Measurements from ENCODE around the gene HDAC3.

The HDAC3 gene
- total RNA-seq = 44.6 to 71.4 reads per million in 2 donors

DNA sequence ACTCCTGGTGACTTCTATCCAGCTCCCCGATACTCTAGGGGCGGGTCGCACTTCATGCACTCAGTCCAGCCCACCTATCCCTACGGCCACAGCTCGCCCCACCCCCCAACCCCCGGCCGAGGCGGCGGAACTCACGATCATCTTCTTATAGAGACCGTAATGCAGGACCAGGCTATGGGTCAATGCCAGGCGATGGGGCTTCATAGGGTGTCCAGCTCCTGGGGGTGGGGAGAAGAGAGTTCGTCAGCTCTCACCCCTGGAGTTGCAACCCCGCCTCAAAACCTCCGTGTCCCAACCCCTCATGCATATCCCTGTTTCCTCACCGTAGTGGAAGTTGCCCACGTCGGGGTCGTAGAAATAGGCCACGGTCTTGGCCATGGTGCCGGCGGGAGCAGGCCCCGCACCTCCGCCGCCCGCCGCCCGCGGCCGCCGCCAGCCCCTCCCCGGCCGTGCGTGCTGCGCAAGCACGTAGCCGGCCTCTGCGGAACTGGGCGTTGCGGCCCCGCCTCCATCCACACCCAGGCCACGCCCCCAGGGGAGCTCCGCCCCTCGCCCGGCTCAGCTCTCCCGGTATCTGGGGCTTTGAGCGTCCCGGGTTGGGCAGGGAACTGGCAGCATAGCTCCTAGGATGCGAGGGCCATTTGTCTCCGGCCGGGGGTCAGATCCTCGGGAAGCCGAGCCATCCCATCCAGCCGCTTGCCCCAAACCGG lies at the start of gene HDAC3, which contains the start of gene RELL2:
TSS of gene HDAC3 (minus strand) at position 437 of the 710 bp plus-strand sequence. CDS start at position 378, 59 bp downstream.
TSS of gene RELL2 (plus strand) at position 585 of the 710 bp plus-strand sequence. CDS start 1,229 bp downstream, outside the sequence.
- DNase-seq = peak; percentile 95

DNA sequence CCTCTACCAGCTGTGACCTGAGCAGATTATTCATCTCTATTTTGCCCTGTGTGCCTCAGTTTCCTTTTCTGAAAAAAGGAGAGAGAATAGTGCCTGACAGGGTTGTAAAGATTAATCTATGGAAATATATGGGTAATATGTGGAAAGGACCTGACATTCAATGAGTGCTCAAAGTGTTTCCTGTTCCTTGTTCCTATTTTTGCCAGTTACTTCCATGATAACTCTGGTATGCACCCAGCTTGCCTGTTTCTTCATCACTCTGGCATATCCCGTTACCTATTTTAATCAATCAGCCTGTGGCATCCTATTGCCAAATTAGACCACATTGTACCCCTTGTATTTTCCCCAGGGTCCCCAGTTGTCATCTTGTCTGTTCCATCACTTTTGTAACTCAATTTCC lies 48.9 kb upstream of the HDAC3 start:
- no peak for DNase-seq

DNA sequence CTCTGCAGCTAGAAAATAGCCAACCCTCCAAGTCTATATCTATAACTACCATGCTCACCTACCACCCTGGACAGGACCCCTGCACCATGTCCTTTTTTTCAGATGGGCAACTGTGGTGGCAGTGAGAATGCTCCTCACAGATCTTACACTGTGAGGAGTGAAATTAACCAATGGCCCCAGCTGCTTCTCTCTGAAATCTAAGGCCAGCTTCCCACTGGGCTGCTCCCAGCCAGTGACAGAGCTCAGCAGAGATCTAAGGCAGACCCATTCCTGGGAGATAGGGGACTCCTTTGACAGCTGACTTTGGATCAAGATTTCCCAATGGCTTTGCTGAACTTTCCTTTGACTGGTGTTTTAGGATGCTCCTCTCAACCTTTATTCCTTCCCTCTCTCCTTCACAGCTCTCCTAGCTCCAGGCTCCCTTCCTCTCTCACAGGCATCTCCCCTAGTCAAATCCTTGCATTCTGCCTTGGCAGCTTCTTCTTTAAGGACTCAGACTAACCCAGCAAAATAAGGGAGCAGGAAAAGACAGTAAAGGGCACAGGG lies 47.0 kb upstream of the HDAC3 start:
- no peak for DNase-seq

DNA sequence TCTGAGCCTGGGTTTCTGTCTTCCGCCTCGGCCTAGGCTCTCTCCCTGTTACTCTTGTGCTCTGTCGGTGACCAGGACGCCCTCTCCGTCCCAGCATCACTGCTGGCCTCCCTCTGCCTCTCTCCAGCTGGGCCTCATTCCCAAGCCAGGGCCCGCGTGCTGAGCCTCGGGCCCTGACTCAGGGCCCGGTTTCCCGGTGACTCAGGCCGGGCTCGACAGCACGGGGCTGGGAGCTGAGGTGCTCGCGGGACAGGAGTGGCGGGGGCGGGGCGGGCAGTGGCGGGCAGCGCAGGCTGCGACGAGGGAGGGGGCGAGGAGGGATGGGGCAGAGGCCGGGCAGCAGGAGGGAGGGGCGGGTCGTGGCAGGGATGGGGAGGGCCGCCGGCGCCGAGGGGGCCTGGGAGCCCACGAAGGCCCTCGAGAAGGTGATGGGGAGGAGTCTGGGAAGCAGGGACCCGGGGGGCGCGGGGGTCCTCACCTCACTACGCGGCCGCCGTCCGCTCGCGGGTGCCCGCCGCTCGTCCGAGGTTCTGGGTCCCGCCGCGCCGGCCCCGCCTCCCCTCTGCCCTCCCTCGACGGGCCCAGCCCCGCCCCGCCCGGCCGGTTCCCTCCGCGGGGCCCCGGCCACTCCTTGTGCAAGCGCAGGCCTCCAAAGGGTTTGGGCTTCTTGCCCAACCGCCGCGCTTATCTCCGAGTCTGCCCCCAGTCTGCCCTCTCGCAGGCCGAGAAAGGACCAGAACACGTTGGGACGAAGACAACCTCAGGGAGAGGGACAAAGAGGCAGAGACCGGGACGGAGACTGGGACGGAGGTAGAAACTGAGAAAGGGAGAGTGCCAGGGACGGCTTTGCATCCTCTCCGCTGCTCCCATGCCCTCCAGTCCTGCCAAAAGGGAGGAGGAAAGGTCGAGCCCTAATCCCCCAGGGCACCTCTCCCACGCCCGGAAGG lies 45.3 kb upstream of the HDAC3 start, which contains the start of gene ARAP3:
TSS of gene ARAP3 (minus strand) at position 536 of the 947 bp plus-strand sequence. CDS start 1,744 bp downstream, outside the sequence.
- DNase-seq = peak; percentile 34

DNA sequence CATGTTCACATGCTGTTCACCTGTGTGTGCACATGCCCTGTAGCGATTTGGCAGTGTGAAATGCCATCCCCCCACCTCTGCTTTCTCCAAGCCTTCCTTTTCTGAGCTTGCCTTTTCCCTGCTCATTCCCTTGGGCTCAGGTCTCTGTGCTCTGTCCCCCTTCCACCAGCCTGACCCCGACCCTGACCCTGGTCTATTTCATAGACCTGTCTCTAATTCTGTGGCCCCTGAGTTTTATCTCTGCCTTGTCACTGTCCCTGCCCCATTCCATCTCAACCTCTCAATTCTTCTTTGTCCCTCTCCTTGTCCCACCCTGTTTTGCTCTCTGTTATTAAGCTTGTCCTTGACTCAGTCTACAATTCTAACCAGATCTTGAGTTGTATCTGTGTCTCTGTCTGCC lies 44.6 kb upstream of the HDAC3 start:
- DNase-seq = no peak

DNA sequence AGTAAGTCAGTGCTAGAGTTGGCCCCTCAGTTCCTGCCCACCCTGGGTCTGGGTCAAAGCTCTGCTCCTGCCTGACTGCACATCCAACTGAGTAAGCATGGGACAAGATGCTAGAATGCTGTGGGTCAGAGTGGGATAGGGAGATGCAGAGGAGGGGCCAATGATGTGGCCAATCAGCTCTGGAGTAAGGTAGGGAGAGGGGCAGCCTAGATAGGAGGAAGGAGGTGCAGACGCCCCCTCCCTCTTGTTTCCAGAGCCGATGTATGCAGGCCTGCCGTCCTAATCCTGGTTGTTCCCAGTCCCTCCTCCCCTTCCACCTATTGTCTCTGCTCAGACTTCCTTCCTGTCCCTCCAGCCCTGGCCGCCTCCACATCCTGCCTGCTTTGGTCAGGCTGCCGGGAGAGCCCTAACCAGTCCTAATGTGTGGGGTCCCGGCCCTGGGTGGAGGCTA lies 44.1 kb upstream of the HDAC3 start:
- no peak for DNase-seq

DNA sequence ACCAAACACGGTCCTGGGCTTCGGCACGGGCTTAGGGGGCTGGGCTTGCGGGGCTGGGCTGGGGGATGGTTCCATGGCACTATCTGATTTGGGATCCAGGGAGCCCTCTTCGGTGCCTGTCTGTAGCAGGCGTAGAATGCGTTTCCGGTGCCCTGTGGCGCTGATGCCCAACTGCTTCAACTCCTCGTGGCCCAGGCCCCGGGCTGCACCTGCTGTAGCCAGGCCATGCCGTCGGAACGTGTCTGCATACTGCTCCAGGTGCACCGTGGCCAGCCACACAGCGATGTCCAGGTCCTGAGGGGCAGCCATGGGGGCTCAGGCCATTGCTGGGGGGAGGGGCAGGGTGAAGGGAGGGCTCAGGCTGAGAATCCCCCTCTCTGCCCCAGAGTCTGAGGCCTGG lies 43.5 kb upstream of the HDAC3 start:
- DNase-seq = no peak

DNA sequence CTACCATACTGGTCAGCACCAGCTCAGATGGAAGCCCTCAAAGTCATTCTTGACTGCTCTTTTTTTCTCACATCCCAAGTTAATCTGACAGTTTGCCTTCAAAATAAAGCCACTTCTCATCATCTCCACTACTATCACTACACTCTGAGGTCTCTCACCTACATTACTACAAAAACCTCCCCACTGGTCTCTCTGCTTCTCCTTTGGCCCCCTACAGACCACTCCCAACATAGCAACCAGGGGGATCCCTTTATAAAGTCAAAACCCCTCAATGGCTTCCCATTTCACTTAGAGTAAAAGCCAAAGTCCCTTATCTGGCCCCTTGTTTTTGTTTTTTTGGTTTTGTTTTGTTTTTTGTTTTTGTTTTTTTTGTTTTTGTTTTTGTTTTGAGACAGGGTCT lies 40.8 kb upstream of the HDAC3 start:
- no peak for DNase-seq

DNA sequence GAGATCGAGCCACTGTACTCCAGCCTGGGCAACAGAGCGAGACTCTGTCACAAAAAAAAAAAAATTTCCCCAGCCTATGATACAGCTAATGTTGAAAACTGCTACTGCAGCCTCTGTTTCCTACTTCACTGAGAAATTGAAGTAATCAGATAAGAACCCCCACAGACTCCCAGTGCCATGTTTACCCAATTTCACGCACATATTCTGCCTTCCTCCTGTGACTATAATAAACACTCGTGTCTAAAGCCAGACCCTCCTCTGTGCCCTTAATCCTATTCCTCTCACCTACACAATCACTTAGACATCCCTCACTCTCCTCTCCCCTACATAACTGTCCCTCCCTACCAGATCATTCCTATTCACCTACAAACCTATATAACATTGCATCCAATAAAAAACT lies 39.0 kb upstream of the HDAC3 start:
- no peak for DNase-seq

DNA sequence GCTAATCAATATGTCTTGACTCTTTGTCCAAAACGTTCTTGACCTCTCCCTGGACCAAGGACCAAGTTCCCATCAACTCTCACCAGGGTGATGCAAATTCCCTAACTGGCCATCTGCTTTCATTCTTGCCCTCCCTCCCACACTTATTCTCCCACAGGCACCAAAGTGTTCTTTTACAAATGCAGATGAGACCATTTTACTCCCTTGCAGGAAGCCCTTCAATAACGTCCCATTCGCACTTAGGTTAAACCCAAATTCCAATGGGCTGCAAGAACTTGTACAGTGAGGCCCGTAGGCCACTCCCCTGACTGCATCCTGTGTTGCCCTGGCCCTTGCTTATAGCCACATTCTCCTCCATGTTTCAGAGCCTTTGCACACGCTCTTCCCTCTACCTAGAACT lies 38.1 kb upstream of the HDAC3 start:
- DNase-seq = no peak

DNA sequence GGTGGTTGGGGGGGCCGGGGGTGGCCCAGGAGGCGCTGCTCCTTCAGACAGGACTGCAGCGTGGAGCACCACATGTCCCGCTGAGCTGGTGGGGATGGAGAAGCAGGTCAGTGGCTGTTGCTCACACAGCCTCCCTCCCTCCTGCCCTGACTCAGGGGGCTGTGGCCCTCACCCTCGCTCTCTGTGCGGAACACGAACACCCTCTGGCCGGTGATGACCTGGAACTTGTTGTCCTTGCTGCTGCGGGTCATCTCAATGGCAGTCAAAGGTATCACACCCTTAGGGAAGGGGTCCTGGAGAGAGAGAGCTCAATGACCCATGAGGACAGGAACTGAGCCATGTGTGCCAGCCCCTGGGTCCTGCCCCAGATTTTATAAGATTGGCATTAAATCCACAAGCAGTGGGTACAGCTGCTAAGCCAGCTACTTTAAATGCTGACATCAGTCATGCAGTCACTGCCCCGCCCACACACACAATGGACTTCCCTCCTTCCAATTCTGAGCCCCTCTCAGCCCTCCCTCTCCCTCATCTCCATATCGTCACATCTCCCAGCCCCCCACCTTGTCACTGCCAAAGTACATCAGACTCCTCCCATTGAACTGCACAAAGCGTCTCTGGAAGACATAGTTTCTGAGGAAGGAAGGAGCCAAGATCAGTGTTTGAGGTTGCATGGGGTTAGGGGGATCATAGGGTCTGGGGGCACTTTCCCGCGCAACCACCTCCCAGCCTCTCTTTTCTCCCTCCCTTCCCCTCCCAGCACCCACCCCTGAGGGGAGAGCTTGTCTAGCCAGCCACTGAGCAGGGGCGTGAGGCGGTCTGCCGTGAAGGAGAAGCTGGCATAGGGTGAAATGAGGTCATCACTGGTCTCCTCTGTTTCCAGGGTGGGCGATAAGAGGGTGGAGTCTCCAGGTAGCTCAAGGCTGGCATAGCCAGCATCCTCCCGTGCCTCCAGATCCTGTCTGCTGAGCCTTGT lies 36.5 kb upstream of the HDAC3 start:
- no peak for DNase-seq

DNA sequence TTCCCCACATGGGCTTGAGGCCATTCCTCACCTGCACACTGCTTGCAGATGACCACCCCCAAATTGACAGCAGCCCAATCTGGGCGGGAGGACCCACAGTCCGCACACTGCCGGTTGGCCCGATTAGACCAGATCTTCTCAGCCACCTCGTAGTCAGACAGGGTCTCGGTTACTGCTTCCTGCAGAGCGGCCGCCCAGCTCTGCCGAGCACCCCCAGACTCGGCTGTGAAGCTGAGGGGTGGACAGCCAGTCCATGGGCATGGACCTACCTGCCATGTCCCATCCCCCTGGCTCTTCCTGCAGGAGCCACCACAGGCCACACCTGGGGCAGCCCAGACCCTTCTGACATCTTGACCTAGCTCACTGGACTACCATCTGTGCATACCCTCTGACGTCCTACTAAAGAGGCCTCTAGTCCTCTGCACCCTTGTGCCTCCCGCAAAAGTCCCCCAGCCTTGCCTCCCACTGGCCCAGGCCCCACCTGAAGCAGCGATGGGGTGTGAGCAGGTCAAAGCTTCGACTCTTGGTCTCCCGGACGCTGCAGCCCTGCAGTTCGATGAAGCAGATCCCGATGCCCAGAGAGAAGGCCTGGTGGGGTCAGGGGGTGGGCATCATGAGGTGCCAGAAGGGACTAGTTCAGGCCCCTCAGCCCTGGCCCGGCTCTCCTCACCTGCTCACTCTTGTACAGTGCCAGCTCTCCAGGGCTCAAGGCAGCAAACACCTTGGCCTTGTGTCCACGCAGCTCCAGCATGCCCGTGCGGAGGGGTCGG lies 35.6 kb upstream of the HDAC3 start:
- no peak for DNase-seq

DNA sequence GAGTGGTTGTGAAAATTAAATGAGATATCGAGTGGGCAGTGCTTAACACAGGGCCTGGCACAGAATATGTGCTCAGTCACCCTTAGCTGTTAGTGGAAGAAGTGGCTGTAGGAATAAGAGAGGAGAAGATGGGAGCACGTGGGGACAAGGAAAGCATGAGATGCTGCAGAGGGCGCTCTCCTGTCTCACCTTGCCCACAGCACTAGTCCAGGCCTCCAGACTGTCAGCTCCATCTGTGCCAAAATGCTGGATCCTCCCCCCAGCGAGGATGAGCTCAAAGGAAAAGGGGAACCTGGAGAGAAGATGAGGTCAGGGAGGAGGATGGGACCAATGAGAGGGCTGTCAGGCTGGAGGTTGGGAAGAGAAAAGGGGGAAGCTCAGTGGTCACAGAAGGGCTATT lies 32.9 kb upstream of the HDAC3 start:
- DNase-seq = no peak

DNA sequence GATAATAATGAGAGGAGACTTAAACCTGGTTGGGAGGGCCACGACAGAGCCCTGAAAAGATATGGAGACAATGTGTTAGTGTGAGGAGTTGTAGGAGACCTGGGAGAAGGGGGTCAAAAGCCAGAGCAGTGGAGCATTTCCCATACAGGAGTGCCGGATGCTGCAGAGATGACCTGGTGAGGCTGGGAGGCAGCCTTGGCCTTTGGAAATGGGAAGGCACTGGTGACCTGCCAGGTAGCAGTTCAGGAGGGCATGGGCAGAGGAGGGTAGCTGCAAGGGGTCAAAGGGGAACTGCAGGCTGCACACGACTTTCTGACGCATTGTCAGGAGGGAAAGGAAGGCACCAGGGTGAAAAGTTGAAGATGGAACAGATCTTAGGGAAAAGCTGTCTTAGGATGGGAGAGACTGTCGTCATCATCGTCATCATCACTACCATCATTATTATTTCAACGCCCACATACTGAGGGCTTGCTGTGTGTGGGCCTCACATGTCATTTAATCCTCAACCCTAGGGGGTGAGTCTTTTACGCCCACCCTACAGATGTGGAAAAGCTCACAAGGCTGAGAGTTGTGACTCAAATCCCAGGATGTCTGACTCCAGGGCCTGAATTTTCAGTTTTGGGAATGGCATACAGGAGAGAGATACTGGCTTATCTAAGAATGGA lies 32.1 kb upstream of the HDAC3 start:
- DNase-seq = no peak

DNA sequence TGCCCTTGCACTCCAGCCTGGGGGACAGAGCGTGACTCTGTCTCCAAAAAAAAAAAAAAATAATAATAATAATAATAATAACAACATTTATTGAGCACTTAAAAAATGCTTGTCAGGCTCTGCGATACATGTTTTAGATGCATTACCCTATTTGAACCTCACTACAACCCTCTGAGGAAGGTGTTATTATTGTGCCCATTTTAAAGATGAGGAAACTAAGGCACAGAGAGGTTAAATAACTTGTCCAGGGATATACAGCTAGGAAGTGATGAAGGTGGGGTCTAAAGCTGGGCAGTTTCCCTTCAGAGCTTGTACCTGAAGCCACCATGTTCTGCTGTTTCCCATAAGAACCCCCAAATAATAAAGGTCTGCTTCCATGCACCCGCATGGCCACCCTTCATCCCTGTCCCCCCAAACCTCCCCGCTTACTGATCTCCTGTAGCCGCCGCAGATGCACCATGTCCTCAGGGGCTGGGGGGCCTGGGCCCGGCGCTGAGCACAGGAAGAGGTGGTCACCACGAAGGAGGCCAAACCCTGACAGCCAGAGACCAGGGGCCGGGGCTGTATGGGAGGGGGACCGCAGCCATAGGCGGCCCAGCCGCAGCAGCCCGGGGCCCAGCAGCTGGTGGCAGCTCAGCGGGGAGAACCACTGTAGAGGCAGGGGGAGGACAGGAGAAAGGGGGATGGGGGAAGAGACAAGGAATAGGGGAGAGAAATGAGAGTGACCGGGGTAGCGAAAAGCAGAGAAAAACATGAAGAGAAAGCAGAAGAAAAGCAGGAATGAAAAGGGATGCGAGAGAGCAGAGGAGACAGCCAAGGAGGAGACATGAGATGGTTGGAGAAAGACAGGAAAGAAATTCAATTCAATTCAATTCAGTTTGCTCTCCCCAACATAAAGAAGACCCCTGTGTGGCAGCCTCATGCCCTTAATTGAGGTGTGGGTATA lies 29.6 kb upstream of the HDAC3 start:
- no peak for DNase-seq

DNA sequence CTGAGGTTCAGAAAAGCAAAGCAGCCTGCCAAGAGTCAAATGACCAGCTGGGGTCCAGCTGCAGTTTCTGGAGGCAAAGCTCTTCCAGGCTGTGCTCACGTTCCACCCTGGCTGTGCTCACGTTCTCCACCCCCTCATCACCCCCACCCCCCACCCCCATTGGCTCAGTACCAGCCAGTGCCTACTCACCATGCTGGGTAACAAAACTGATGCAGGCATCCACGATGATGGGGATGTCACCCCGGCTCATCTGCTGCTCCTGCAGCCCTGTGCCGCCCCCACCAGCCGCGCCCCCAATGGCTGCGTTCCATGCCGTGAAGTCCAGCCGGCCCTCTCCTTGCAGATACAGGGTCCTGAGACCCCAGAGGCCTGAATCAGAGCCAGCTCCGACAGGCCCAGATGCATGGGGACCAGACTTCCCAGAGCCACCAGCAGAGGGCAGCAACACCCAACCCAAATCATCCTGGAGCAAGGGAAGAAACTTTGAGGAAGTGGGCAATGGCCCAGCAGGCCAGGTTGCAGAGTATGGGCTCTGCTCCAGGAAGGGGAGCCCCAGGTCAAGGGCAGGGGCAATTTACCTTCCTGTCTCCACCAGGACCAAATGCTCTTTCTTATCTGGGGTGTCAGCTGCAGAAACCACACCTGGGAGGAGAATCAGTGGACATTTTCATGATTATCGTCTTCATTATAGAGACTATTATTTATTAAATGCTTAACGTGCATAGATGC lies 28.2 kb upstream of the HDAC3 start:
- peak; percentile 64 for DNase-seq

DNA sequence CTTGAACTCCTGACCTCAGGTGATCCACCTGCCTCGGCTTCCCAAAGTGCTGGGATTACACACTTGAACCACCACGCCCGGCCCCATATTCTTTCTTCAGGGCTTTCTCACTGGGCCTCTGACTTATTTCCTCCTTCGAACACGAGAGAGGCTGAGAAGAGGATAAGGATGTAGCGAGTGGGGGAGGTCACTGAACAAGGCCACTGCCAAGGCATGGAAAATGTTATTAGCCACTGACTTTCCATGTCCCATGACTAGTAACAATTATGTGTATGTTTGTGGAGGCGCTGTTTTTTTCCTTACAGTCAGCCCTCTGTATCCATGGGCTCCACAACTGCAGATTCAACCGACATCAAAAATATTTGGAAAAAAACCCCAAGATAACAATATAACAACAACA lies 26.9 kb upstream of the HDAC3 start:
- no peak for DNase-seq

DNA sequence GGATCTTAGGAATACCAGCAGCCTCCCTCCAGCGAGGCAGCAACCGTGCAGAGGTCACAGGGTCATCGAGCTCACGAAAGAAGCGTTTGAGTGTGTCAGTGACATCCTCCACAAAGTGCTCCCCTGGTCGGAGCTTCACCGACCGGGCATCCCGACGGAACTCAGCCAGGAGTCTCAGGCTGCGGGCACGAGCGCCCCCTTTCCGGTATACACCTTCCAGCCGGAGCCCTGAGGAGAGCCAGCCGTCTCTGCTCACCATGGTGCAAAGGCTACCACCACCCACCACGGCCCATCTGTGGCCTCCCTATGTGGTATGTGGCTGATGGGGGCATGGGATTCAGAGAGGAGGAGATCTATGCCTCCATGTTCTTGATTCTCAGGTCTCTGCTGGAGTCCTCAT lies 25.4 kb upstream of the HDAC3 start:
- no peak for DNase-seq
